GM18498 (cell line): ENCODE data around the gene SMIM5.
"Not testable (repeated sequence)": the region's sequence is repeated elsewhere in the genome, so short reads cannot be mapped to it uniquely, and the experiment has no call there.

Experiments used
- ATAC-seq: cut with Tn5 transposase; IDR thresholded peaks from one replicate; pipeline ENCODE4 v1.9.1; 2021; ENCODE audit warnings: mild to moderate bottlenecking, moderate library complexity; ENCODE audit not compliant: unreplicated experiment

Gene SMIM5

GRCh38 chr17:75624021-75624420 is 9.2 kb upstream of the SMIM5 start:
- ATAC-seq, result no peak

DNA sequence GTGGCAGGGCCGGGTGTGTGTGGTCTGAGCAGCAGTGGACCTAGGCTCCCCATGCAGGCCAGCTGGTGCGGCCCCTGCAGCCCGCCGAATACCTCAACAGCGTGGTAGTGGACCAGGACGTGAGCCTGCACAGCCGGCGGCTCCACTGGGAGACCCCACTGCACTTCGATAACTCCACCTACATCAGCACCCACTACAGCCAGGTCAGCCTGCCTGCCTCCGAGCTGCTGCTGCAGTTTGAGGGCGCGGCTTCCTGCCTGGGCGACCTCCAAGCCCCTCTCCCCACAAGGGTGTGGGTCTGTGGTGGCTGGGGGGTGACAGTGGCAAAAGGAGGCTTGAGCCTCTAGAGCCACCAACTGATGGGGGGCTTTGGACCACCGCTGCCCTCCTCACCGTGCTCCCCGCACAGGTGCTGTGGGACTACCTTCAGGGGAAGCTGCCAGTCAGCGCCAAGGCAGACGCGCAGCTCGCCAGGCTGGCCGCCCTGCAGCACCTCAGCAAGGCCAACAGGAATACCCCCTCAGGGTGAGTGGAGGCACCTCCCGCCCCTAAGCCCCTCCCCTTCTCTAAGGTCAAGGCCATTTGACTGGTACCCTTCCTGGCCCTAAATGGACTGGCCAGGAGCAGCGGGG is 8.4 kb upstream of the SMIM5 start:
- no peak for ATAC-seq

- ATAC-seq, result no peak
These were observed 7.3 kb upstream of the SMIM5 start for GRCh38 chr17:75625813-75626486.

DNA sequence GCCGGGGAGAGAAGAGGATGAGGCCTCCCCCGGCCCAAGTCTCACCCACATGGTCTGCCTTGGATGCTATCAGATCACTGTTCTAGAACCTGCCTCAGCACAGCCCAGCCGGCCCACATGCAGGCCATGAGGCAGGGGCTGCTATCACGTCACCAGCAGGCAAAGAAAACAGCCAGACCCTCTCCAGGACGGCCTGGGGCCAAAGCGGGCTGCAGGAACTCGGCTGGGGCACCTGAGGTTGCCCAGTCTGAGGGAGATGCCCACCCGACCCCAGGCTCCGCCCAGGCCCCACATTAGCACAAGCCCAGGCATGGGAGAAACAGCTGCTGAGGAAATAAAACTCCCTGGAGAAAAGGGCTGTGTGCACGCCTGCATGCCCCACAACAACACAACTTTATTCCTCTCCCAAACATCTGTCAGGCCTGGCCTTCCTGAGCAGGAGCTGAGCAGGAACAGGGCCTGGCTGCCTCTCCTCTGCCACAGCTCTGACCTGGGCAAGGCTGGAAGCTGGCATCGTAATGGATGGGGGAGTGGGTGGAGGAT is 6.7 kb upstream of the SMIM5 start:
- ATAC-seq, result no peak

DNA sequence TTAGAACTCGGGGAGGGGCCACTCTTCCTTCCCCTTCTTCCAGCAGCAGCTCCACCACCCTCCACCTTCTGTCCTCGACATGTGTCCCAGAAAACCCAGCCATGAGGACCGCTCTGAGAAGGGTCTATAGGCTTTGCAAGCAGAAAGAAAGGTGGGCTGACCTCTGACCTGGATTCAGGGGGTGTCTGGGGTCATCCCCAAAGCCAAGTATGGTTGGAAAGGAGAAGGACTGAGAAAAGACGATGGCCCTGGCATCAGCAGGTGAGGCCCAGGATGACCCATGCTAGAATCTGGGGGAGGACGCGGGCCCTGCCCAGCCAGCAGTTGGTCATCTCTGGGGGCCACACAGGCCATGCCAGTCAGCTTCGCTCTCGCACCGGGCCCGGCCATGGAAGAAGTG is 6.1 kb upstream of the SMIM5 start:
- no peak for ATAC-seq

GRCh38 chr17:75628425-75628824 is 4.8 kb upstream of the SMIM5 start:
- no peak for ATAC-seq

- no peak for ATAC-seq
These were observed 4.1 kb upstream of the SMIM5 start for GRCh38 chr17:75629157-75629556.

DNA sequence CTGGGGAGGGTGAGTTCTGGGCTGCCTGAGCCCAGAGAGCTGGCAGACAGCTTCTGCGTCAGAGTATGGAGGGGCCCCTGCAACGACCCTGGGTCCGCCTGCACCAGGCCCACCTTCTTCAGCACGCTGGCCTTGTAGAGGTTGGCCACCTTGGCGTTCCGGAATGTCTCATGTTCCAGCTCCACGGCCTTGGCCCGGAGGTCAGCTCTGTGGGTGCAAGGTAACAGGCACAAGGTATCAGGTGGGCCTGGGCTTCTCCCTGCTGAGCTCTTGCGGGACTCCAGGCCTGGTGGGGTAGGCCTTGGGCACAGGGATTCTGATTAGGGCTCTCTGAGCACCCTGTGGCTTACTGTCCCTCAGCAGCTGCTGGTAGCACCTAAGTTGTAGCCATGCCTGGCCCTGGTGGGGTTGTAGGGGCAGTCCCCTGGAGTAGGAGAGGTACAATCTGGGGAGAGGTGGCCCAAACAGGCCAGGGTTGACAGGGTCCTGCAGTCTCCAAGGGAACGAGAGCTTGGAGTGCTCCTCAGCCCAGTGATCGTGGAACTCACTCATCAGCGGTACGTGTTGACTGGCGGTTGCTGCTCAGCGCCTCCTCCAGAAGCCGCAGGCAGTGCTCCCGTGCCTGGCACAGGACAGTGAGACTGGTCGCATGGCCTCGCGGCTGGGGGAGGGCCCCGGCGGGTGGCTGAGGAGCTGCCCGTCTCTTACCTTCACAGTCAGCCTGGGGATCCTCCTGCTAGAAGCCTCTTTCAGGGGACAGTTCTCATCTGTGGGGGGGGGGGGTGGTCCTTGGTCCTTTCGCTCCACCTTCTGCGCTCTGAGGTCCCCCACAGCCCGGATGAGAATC is 2.9 kb upstream of the SMIM5 start:
- no peak for ATAC-seq

- no peak for ATAC-seq
These were observed 1.9 kb upstream of the SMIM5 start for GRCh38 chr17:75631353-75631752.

GRCh38 chr17:75632428-75632827 is 806 bp upstream of the SMIM5 start:
- no peak for ATAC-seq

DNA sequence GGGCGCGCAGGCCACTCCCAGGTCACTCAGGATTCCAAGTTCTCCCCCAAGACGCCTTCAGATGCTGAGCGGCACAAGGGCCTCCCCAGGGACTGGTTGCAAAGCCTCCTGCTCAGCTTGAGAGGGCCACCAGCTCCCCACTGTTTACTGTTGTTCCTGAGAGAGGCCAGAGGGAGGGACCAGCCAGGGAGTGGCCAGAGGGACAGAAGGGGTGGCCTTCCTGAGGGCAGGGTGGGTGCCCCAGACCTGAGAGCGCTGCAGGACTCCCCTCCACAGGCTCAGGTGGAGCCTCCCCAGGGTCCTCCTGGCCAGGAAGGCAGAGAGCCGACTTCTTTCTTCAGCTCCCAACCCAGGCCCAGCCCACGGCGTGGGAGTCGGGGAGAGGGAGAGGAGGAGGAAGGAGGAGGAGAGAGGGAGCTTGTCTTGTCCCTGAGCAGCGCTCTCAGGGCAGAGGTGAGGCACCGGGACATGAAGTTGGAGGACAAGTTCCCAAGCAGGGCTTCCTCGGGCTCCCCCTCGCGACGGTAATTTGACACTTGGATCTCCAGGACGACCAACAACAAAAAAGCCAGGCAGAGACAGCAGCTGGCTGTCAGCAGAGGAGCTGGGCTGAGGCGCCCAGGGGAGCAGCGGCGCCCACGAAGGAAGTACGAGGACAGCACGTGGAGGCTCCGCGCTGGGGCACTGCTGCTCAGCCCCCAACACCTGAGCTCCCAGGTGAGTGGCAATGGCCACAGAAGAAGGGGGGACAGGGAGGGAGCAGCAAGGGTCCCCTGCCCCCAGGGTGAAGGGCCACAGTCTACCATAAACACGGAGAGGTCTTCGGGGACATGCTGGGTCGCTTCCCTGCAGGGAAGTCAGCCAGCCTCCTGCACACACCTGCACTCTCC is 497 bp downstream of the SMIM5 start:
- ATAC-seq, result no peak

DNA sequence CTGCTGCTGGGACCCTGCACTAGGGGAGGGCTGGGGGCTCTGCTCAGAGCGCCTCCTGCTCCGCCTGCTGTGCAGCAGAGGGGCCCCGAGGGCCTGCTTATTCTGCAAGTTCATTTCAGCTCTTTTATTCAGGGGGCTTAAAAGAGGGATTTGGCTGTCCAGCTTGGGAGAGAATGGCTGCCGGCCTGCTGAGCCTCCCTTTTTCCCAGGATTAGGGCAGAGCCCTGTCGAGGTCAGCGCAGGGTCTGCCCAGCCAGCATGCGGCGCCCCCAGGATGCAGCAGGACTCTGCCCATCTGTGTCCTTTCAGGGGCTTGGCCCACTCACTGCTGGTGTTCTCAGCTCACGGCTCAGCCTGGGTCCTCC is 1.1 kb downstream of the SMIM5 start:
- ATAC-seq, result no peak

GRCh38 chr17:75634754-75635609 is 1.7 kb downstream of the SMIM5 start:
- no peak for ATAC-seq

DNA sequence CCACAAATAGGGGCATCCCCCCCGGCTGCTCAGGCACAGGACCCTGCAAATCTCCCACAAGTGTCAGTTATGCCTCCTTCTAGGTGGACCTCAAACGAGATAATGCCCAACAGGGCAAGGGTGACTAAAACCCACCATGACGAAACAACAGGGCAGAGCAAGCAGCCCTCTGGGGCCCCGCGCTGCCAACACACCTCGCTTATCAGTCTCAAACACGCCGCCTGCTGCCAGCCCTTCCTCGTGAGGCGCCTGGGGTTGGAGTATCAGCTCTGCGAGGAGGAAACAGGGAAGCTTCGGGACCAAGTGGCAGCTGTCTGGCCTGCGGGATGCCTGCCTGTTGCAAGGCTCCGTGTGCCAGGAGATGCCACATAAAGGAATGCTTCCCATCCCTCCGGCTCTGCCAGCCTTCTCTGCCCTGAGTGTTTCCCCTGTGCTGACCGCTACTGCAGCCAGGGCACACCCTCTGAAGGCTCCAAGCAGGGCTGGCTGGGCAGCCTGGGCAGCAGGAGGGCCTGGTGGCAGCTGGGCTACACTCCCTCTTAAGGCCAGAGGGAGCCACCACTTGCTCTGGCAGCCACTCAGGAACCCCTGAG is 2.5 kb downstream of the SMIM5 start:
- ATAC-seq, result no peak

DNA sequence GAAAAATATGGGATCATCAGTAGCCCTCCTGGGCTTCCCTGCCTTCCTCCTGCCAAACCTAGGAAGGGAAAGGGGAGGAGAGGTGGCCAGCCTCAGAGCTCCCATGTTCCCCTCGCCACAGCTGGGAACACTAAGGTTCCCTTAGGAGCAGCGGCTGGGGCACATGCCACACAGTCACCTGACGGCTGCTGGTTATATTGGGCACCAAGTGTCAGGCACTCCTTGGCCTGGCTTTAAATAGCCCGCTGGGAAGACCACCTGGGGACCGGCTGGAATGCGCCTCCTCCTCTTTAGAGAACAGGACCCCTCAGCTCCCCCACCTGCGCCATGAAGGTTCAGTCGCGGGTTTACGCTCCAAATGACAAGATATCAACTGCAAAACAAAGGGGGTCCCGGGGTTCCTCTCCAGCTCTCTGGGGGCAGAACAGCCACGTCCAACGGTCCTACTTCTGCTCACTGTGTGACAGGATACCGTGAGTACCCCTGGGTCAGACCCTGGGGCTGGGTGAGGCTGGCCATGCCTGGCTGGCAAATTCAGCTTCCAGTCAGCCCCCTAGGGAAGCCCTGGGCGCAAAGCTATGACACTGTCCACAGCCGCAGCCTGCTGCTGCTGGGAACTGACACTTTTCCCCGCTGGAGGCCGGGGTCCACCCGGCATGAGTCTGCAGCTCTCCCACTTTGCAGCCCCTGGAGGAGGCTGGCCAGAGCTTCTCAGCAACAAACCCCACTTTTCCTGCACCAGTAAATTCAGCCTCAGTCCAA is 3.3 kb downstream of the SMIM5 start:
- ATAC-seq, result no peak

GRCh38 chr17:75637143-75637538 is 3.9 kb downstream of the SMIM5 start:
- no peak for ATAC-seq

- ATAC-seq, result no peak
These were observed 4.3 kb downstream of the SMIM5 start for GRCh38 chr17:75637551-75637950.

DNA sequence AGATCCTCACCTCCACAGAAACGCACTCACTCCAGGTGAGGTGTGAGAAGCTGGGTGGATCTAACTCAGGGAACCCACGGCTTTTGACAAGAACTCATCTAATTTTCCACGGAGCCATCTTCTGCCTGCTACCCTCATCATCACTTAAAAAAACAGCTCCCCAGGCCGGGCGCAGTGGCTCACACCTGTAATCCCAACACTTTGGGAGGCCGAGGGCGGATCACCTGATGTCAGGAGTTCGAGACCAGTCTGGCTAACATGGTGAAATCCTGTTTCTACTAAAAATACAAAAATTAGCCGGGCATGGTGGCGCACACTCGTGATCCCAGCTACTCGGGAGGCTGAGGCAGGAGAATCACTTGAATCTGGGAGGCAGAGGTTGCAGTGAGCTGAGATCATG is 4.8 kb downstream of the SMIM5 start:
- not testable (repeated sequence) for ATAC-seq

- no peak for ATAC-seq
These were observed 5.7 kb downstream of the SMIM5 start for GRCh38 chr17:75638893-75639292.
